ENCODE results near the gene GSTA3. TPM values are rescaled to one million over a fixed set of nuclear protein-coding genes. Genes with fewer than 3 reads are reported as not detected.
"Not testable (repeated sequence)": the region's sequence is repeated elsewhere in the genome, so short reads cannot be mapped to it uniquely, and the experiment has no call there.

Gene GSTA3
- total RNA-seq = not detected in 2 replicates

GRCh38 chr6:52909531-52909930, at the start of gene GSTA3:
TSS of gene GSTA3 (minus strand) at chr6:52909698. CDS start at chr6:52905834, 3,864 bp downstream.
- intact Hi-C loops (cut with micrococcal nuclease) = no loop called here

- intact Hi-C loops (cut with micrococcal nuclease) = no loop called here
These were observed 49.2 kb upstream of the GSTA3 start for GRCh38 chr6:52958546-52959255.

GRCh38 chr6:52955871-52956270, 46.4 kb upstream of the GSTA3 start:
- intact Hi-C loops (cut with micrococcal nuclease) = no loop called here

- intact Hi-C loops (cut with micrococcal nuclease) = no loop called here
These were observed 44.7 kb upstream of the GSTA3 start for GRCh38 chr6:52953911-52954839.

GRCh38 chr6:52946306-52946705, 36.8 kb upstream of the GSTA3 start:
- intact Hi-C loops (cut with micrococcal nuclease) = no loop called here

GRCh38 chr6:52942821-52943220, 33.3 kb upstream of the GSTA3 start:
- intact Hi-C loops (cut with micrococcal nuclease) = not testable (repeated sequence)

GRCh38 chr6:52942221-52942620, 32.7 kb upstream of the GSTA3 start:
- intact Hi-C loops (cut with micrococcal nuclease) = no loop called here

GRCh38 chr6:52937908-52938307, 28.4 kb upstream of the GSTA3 start:
- intact Hi-C loops (cut with micrococcal nuclease) = no loop called here

- intact Hi-C loops (cut with micrococcal nuclease) = no loop called here
These were observed 24.3 kb upstream of the GSTA3 start for GRCh38 chr6:52933778-52934177.

GRCh38 chr6:52931351-52931750, 21.9 kb upstream of the GSTA3 start:
- intact Hi-C loops (cut with micrococcal nuclease) = no loop called here

- intact Hi-C loops (cut with micrococcal nuclease) = no loop called here
These were observed 20.0 kb upstream of the GSTA3 start for GRCh38 chr6:52929321-52930164.

GRCh38 chr6:52927451-52927850, 18.0 kb upstream of the GSTA3 start:
- intact Hi-C loops (cut with micrococcal nuclease) = no loop called here

GRCh38 chr6:52925919-52926792, 16.7 kb upstream of the GSTA3 start:
- intact Hi-C loops (cut with micrococcal nuclease) = no loop called here

GRCh38 chr6:52925042-52925441, 15.5 kb upstream of the GSTA3 start:
- intact Hi-C loops (cut with micrococcal nuclease) = no loop called here

GRCh38 chr6:52923689-52924088, 14.2 kb upstream of the GSTA3 start:
- intact Hi-C loops (cut with micrococcal nuclease) = not testable (repeated sequence)

- intact Hi-C loops (cut with micrococcal nuclease) = no loop called here
These were observed 12.7 kb upstream of the GSTA3 start for GRCh38 chr6:52922161-52922560.

- intact Hi-C loops (cut with micrococcal nuclease) = no loop called here
These were observed 12.2 kb upstream of the GSTA3 start for GRCh38 chr6:52921743-52922142.

- intact Hi-C loops (cut with micrococcal nuclease) = not testable (repeated sequence)
These were observed 10.0 kb upstream of the GSTA3 start for GRCh38 chr6:52919511-52919910.

GRCh38 chr6:52918771-52919170, 9.3 kb upstream of the GSTA3 start:
- intact Hi-C loops (cut with micrococcal nuclease) = not testable (repeated sequence)

- intact Hi-C loops (cut with micrococcal nuclease) = not testable (repeated sequence)
These were observed 8.7 kb upstream of the GSTA3 start for GRCh38 chr6:52918027-52918686.

Data from T-helper 1 cell treated with Interleukin-12 subunit alpha and Interleukin-12 subunit beta and Interleukin-4 antibody, amounts not matched to agents 30 ng/mL and 1 ng/mL, for 36 hours (primary cell).